Astrocyte of the cerebellum (primary cell): Measurements from ENCODE around the gene C16orf96.

Experiments used
- DNase-seq: peaks from one replicate; pipeline ENCODE4 v3.0.0-alpha.2; 2011; ENCODE audit warnings: low read depth
- H3K4me3 ChIP-seq: 2 replicates; pipeline ENCODE4 v1.5.1; 2011; ENCODE audit warnings: mild to moderate bottlenecking, low read depth, low read length, moderate library complexity
- in situ Hi-C: cut with HindIII; loops from 2 replicates; pipeline ENCODE4 v1.10.0; 2017; ENCODE audit warnings: low sequenced_read_pairs
- TF ChIP-seq, protein P1 (sequence below): IDR thresholded peaks from 2 replicates; pipeline ENCODE4 v1.5.1; 2012; ENCODE audit warnings: low read length, low read depth, moderate library complexity, mild to moderate bottlenecking; ENCODE audit errors: missing control alignments

C16orf96 gene

DNA sequence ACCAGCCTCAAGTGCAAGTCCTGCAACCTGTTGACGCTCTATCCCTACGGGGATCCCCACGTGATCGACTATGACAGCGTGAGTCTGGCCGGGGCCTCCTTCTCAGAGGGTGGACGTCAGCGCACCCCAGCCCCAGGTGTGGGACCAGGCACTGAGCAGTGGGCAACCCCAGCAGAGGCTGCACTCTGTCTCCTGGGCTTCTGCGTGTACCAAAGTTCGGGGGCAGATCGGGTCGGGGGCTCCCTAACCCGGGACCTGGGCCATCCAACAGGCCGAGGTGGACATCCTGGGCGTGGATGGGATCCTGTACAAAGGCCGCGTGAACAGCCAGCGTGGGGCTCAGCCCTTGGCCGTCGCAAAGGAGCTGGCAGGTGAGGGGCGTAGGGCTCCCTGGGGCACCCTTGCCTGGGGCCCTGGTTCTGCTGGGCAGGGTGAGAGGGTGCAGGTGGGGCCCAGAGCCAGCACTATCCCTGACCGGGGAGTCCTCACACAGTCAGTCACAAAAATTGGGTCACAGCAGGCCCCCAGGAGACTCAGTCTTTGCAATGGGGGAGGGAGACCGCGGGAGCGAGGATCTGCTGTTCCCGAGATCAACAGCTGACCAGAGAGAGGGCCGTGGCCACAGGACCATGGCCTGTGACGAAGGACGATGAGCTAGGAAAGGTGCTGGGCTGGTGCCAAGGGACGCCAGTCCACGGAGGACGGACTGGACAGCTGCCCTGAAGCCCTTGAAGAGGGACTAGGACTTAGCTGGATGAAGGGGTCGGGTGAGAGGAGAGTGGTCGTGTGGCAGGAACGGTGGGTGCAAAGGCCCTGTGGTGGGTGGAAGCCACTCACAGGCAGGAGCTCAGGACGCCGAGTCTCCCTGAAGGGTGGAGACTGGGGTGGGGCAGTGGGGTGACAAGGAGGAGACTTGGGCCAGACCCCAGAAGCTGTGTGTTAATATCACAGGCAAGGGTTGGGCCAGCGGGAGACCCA, 38.6 kb downstream of the C16orf96 start:
- in situ Hi-C loops = no loop called here
- H3K4me3 ChIP-seq = no peak overlapping the region
- TF ChIP-seq, protein P1, sequence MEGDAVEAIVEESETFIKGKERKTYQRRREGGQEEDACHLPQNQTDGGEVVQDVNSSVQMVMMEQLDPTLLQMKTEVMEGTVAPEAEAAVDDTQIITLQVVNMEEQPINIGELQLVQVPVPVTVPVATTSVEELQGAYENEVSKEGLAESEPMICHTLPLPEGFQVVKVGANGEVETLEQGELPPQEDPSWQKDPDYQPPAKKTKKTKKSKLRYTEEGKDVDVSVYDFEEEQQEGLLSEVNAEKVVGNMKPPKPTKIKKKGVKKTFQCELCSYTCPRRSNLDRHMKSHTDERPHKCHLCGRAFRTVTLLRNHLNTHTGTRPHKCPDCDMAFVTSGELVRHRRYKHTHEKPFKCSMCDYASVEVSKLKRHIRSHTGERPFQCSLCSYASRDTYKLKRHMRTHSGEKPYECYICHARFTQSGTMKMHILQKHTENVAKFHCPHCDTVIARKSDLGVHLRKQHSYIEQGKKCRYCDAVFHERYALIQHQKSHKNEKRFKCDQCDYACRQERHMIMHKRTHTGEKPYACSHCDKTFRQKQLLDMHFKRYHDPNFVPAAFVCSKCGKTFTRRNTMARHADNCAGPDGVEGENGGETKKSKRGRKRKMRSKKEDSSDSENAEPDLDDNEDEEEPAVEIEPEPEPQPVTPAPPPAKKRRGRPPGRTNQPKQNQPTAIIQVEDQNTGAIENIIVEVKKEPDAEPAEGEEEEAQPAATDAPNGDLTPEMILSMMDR = no peak
- no peak for DNase-seq

DNA sequence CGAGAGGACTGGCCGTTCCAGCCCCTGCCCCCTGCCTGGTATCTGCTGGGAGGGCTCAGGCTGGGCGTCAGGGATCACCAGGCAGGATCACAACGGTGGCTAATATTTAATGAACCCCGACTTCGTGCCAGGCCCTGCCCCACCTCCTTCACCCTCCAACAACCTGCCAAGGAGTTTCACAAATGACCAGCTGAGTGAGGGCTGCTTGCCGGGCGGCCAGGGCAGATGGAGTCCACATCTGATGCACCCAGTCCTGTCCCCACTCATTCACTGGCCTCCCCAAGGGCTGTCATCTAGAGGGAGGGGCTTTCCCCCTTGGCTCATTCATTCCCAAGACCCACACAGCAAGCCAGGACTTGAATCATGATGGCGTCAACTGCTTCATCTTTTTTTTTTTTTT, 41.0 kb downstream of the C16orf96 start:
- DNase-seq = no peak
- H3K4me3 ChIP-seq = no peak overlapping the region
- in situ Hi-C loops = no loop called here
- TF ChIP-seq, protein P1 = no peak

DNA sequence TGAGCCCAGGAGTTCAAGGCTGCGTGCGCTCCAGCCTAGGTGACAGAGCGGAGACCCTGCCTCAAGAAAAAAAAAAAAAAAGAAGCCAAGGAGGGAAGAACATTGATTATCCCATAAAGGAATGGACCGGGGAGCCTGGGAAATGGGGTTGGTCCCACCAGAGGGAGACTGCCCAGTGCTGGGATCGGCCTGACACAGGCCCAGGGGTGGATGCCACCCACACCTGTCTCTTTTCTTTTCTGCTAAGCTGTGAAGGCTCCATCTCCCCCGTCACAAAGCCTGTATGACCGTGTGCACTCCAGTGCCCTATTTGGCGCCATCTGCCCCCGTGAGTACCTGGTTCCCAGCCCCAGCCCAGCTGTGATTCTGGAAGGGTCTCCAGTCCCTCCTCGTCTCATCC, 42.9 kb downstream of the C16orf96 start:
- no peak for DNase-seq
- H3K4me3 ChIP-seq = no peak overlapping the region
- TF ChIP-seq, protein P1 = no peak
- in situ Hi-C loops = no loop called here

DNA sequence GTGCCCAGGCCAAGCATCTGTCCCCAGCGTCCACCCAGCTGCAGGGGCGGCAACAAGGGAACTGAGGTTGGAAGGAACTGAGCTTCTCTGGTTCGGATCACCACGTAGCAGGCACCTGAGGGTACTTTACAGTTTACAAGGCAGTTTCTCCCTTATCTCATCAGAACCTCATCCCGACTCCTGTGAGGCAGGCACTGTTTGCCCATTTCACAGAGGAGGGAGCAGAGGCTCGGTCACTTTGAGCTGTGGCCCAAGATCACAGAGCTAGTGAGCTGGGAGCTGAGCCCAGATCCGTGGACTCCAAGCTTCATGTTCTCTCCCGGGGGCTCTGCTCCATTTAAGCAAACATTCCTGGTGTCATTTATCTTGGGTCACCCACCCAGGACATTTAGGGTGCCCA, 43.4 kb downstream of the C16orf96 start:
- TF ChIP-seq, protein P1 = no peak
- in situ Hi-C loops = no loop called here
- DNase-seq = no peak
- H3K4me3 ChIP-seq = no peak overlapping the region

DNA sequence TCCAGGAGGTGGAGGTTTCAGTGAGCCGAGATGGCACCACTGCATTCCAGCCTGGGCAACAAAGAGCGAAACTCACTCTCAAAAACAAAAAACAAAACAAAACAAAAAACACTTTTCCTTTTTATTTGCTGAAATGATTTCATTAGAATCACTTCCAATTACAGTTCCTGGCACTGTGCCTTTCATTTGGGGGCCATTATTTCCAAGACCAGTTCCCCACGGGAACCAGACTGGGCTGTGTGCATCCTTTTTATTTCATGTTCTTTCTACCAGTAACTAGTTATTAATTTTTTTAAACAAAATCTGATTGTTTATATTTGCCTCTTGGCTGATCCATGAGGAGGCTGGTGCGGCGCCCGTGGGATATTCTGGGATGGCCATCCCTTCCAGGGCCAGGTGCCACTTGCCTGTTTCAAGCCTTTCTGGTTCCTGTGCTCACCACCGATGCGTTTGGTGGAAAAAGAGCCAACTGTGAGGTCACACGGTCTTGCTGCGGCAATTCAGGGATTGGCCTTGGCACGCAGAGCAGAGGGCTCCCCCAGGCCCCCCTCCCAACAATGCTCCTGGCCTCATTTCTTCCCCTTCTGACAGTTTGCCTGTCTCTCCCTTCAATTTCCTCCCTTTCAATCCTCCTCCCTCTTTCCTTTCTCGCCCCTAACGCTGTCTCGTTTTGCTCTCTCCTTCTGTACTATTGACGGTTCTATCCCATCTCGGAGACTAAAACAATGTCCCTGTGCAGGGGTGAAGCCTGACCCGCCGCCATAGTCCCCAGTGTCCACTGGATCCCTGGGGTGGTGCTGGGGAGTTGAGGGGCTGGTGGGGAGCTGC, 45.1 kb downstream of the C16orf96 start:
- TF ChIP-seq, protein P1 = no peak
- no peak for DNase-seq
- H3K4me3 ChIP-seq = no peak overlapping the region
- in situ Hi-C loops = no loop called here

DNA sequence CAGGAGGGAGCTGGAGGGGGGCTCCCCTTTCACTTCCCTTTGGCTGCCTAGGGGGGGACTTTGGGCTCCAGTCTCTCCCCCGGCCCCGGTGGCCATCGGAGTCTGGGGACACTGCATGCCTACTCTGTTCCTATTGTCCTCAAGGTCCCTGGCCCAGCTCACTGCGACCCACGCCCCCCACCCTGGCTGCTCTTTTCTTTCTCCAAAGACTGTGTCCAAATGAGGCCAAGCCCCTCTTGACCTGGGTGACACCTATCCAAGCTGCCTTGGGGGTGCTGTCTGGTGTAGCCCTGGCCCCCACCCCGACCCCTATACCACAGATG, 45.7 kb downstream of the C16orf96 start:
- TF ChIP-seq, protein P1 = no peak
- in situ Hi-C loops = no loop called here
- no peak overlapping the region for H3K4me3 ChIP-seq
- no peak for DNase-seq
